ENCODE data around the gene CLMP. TPM values are rescaled to one million over a fixed set of nuclear protein-coding genes. Genes with fewer than 3 reads are reported as not detected.

The CLMP gene
- total RNA-seq, 2 experiments from 2014 or later: 0.06 to 0.19 TPM

GRCh38 chr11:123056835-123057491, 138.1 kb downstream of the CLMP start:
- CTCF ChIA-PET: interaction anchor here (1.0 to 2.4 kb wide), 3 partner anchors 34 to 190 kb away, joined by 5 to 10 read pairs (median 5); no protein-coding TSS in a partner anchor
- intact Hi-C loops (cut with DNase I, micrococcal nuclease): loop anchor here (5.0 to 10.0 kb wide), 6 partner anchors 40 to 688 kb away; partner anchors contain the start of genes UBASH3B (in 1 of the 2) and ZNF202 (in 1 of the 2)
- no peak overlapping the region for H3K4me3 ChIP-seq (ENCODE audit: low read length)

GRCh38 chr11:123055191-123055901, 139.7 kb downstream of the CLMP start:
- DNase-seq (no peak), ATAC-seq (ENCODE audit: poor library complexity) (no peak)
- H3K4me3 ChIP-seq (ENCODE audit: low read length): no peak overlapping the region
- peaks cover 0 to 3% of the 10 kb centered on the region in 2 experiments for H3K9me3 ChIP-seq (ENCODE audit: control insufficient read depth in 1 of 2, insufficient read depth in 1 of 2, low read length in 2 of 2)
- no peaks in the 10 kb centered on the region for H3K27me3 ChIP-seq (ENCODE audit: control insufficient read depth in 1 of 2, insufficient read depth in 2 of 2, low read length in 2 of 2)
- peak overlapping the region; percentile 11 for H3K4me3 Mint-ChIP-seq
- peaks cover 60% of the 10 kb centered on the region for H3K4me1 ChIP-seq (ENCODE audit: insufficient read depth, low read length)
- intact Hi-C loops (cut with DNase I, micrococcal nuclease): loop anchor here (5.0 to 10.0 kb wide), 6 partner anchors 42 to 689 kb away; partner anchors contain the start of genes UBASH3B (in 1 of the 2) and ZNF202 (in 1 of the 2)
- H3K27ac ChIP-seq (ENCODE audit: low read depth in 1 of 2, low read length in 2 of 2): peak overlapping the region in 1 of 2 donors; percentile 7
- TF ChIP-seq CTCF (IDR thresholded peaks at IDR 0.05): no peak
- peaks cover 73% of the 10 kb centered on the region for H3K36me3 ChIP-seq (ENCODE audit: insufficient read depth, low read length)
- ChIA-PET CTCF (interaction anchor here (0.9 to 3.2 kb wide), 11 partner anchors 8 to 192 kb away, joined by 3 to 28 read pairs (median 7); no protein-coding TSS in a partner anchor), POLR2A (interaction anchor here (0.8 to 12.8 kb wide), 6 partner anchors 12 to 212 kb away, joined by 3 to 226 read pairs (median 26); partner anchors contain the start of gene HSPA8)
- H3K27me3 Mint-ChIP-seq: no peaks in the 10 kb centered on the region
- H3K4me1 Mint-ChIP-seq (ENCODE audit: low read depth): peaks cover 64% of the 10 kb centered on the region
- peak overlapping the region; percentile 98 for H3K27ac Mint-ChIP-seq
- H3K36me3 Mint-ChIP-seq (ENCODE audit: low read depth): peaks cover 72% of the 10 kb centered on the region
- no peaks in the 10 kb centered on the region for H3K9me3 Mint-ChIP-seq

More at GRCh38 chr11:123056835-123057491, 138.1 kb downstream of the CLMP start:
- Mint-ChIP-seq H3K9me3 (no peaks in the 10 kb centered on the region), H3K27ac (peak overlapping the region; percentile 98), H3K27me3 (no peaks in the 10 kb centered on the region), H3K36me3 (ENCODE audit: low read depth) (peaks cover 88% of the 10 kb centered on the region), H3K4me1 (ENCODE audit: low read depth) (peaks cover 78% of the 10 kb centered on the region), H3K4me3 (peak overlapping the region; percentile 91)
- Histone ChIP-seq H3K27ac (ENCODE audit: low read depth in 1 of 2, low read length in 2 of 2) (peak overlapping the region; percentile 29 to 48), H3K36me3 (ENCODE audit: insufficient read depth, low read length) (peaks cover 86% of the 10 kb centered on the region), H3K9me3 (ENCODE audit: control insufficient read depth in 1 of 2, insufficient read depth in 1 of 2, low read length in 2 of 2) (peaks cover 0 to 3% of the 10 kb centered on the region in 2 experiments), H3K4me1 (ENCODE audit: insufficient read depth, low read length) (peaks cover 62% of the 10 kb centered on the region), H3K27me3 (ENCODE audit: control insufficient read depth in 1 of 2, insufficient read depth in 2 of 2, low read length in 2 of 2) (no peaks in the 10 kb centered on the region)
- POLR2A ChIA-PET: interaction anchor here (0.8 to 12.8 kb wide), 9 partner anchors 10 to 206 kb away, joined by 3 to 226 read pairs (median 4); partner anchors contain the start of gene HSPA8
- no peak for DNase-seq
- no peak for ATAC-seq (ENCODE audit: poor library complexity)
- TF ChIP-seq CTCF (IDR thresholded peaks at IDR 0.05): no peak
